K562 (cell line): ENCODE data around the gene RNF166. TPM values are rescaled to one million over a fixed set of nuclear protein-coding genes. Genes with fewer than 3 reads are reported as not detected.

ENCODE experiments used
- ATAC-seq: fragments of 200-7000 bp; cut with Tn5 transposase; 3 replicates; pipeline ENCODE4 v1.9.1; 2020; ENCODE audit warnings: moderate library complexity
- BruUV-seq: library from RNA; stranded (reverse); fragments of 400-500 nt; replicated peaks from 2 replicates; lab custom pipeline; 2021; lab: Mats Ljungman, UMichigan
- CTCF ChIA-PET: fragments of 300-600 bp; formaldehyde crosslinking; extraction: SDS; loops from one replicate; lab custom pipeline; 2021; ENCODE audit warnings: low intra/inter-chr PET ratio; lab: Yijun Ruan, JAX
- POLR2A ChIA-PET: fragments of 300-600, 350-650 bp; sonication (Branson Sonifier 250); formaldehyde crosslinking; extraction: SDS; loops from one replicate; lab custom pipeline; 2021; ENCODE audit warnings: antibody characterized with exemption, inconsistent platforms; lab: Yijun Ruan, JAX
- DNase-seq, 4 experiments: peaks; one replicate each; pipeline versions ENCODE4 v3.0.0 to v3.0.0-alpha.2; 2011 to 2018; ENCODE audit warnings: low spot score in 3 of 4, mixed read lengths in 3 of 4; ENCODE audit errors: extremely low read depth in 1 of 4
- FAIRE-seq: peaks from 2 replicates; lab custom pipeline; 2011; peaks lifted over from hg19 to GRCh38; lab: Jason Lieb, UNC
- H2AFZ ChIP-seq: 2 replicates; pipeline ENCODE4 v1.6.0; 2011; ENCODE audit warnings: low read depth, low read length, control low read depth, inconsistent platforms
- H3K27ac ChIP-seq: fragments of 200-600 bp; 3 replicates; pipeline ENCODE4 v1.8.0; 2011; ENCODE audit warnings: low read depth, mild to moderate bottlenecking, control low read depth, inconsistent platforms, low read length, moderate library complexity, mixed read lengths; ENCODE audit errors: extremely low read depth
- H3K27me3 ChIP-seq, 2 experiments: fragments of 300-600 bp in 1 of 2; 2 replicates in 1 of 2; 3 replicates in 1 of 2; pipeline versions ENCODE4 v1.6.0 to v1.8.0; 2011; ENCODE audit warnings: inconsistent platforms in 2 of 2, low read length in 2 of 2, mild to moderate bottlenecking in 1 of 2, mixed read lengths in 1 of 2, moderate library complexity in 1 of 2; ENCODE audit not compliant: control insufficient read depth in 2 of 2, insufficient read depth in 2 of 2
- H3K36me3 ChIP-seq: fragments of 300-600 bp; 3 replicates; pipeline ENCODE4 v1.8.0; 2011; ENCODE audit warnings: mild to moderate bottlenecking, low read length, inconsistent platforms; ENCODE audit not compliant: control insufficient read depth, insufficient read depth
- H3K4me1 ChIP-seq, 2 experiments: fragments of 200-600 bp in 1 of 2; replicated peaks in 1 of 2; 2 replicates in 1 of 2; 3 replicates in 1 of 2; pipeline versions ENCODE4 v1.5.1 to v1.8.0; 2011; ENCODE audit warnings: inconsistent platforms in 2 of 2, low read length in 2 of 2, mild to moderate bottlenecking in 1 of 2, mixed read lengths in 1 of 2, moderate library complexity in 1 of 2; ENCODE audit not compliant: control insufficient read depth in 2 of 2, insufficient read depth in 2 of 2
- H3K4me2 ChIP-seq: 2 replicates; pipeline ENCODE4 v1.6.1; 2011; ENCODE audit warnings: low read length, control low read depth, inconsistent platforms, mixed read lengths; ENCODE audit not compliant: insufficient read depth
- H3K4me3 ChIP-seq: fragments of 200-600 bp; sonication (generic), shearing (Covaris generic); 2 replicates; pipeline ENCODE4 v1.5.1; 2016; ENCODE audit warnings: control low read depth, inconsistent platforms
- H3K79me2 ChIP-seq: fragments of 200-600 bp; 3 replicates; pipeline ENCODE4 v1.8.0; 2011; ENCODE audit warnings: low read length, inconsistent platforms; ENCODE audit not compliant: control insufficient read depth, insufficient read depth
- H3K9ac ChIP-seq, 2 experiments: 2 replicates each; pipeline versions ENCODE4 v1.6.0 to v1.6.1; 2011; ENCODE audit warnings: low read depth in 2 of 2, low read length in 2 of 2, control low read depth in 1 of 2, inconsistent platforms in 1 of 2, mild to moderate bottlenecking in 1 of 2, mixed read lengths in 1 of 2; ENCODE audit not compliant: insufficient read depth in 1 of 2
- H3K9me1 ChIP-seq: one replicate; pipeline ENCODE4 v1.6.0; 2011; ENCODE audit warnings: inconsistent platforms, mild to moderate bottlenecking, low read length, moderate library complexity; ENCODE audit not compliant: control insufficient read depth, insufficient read depth
- H3K9me3 ChIP-seq: replicated peaks from 2 replicates; pipeline ENCODE4 v1.5.1; 2011; ENCODE audit warnings: low read depth, low read length, inconsistent platforms; ENCODE audit not compliant: control insufficient read depth, insufficient read depth
- H4K20me1 ChIP-seq: replicated peaks from 2 replicates; pipeline ENCODE4 v1.6.1; 2011; ENCODE audit warnings: low read length, inconsistent platforms, mixed read lengths; ENCODE audit not compliant: control insufficient read depth, insufficient read depth
- CTCFL ChIP-seq: IDR thresholded peaks from 2 replicates; pipeline ENCODE4 v1.6.1; 2011; ENCODE audit warnings: borderline replicate concordance, low read depth, mild to moderate bottlenecking, moderate library complexity, low read length; ENCODE audit not compliant: insufficient read depth, poor library complexity, severe bottlenecking
- PHF21A ChIP-seq: fragments of 450-650 bp; IDR thresholded peaks from 2 replicates; pipeline ENCODE4 v1.6.1; 2017; ENCODE audit warnings: low read depth, borderline replicate concordance
- POLR2A ChIP-seq: fragments of 450-650 bp; conservative IDR thresholded peaks from 2 replicates; pipeline ENCODE4 v1.6.1; 2016
- POLR2G ChIP-seq: fragments of 200-400 bp; formaldehyde crosslinking; IDR thresholded peaks from 2 replicates; pipeline ENCODE4 v1.6.1; 2017; ENCODE audit warnings: low read depth, mild to moderate bottlenecking, antibody characterized with exemption, low read length, moderate library complexity
- RBM22 ChIP-seq: fragments of 200-400 bp; formaldehyde crosslinking; IDR thresholded peaks from 2 replicates; pipeline ENCODE4 v1.6.1; 2018; ENCODE audit warnings: low read length, low read depth; ENCODE audit not compliant: poor library complexity, severe bottlenecking
- RBM39 ChIP-seq: fragments of 200-400 bp; formaldehyde crosslinking; optimal IDR thresholded peaks from 2 replicates; pipeline ENCODE3; 2018; ENCODE audit warnings: low read depth, low read length
- SREBF2 ChIP-seq: sonication (generic); formaldehyde crosslinking; IDR thresholded peaks from 2 replicates; pipeline ENCODE4 v1.4.0; 2020; ENCODE audit warnings: mild to moderate bottlenecking, missing genetic modification reagents
- ZBTB26 ChIP-seq: fragments of 450-650 bp; formaldehyde crosslinking; IDR thresholded peaks from 2 replicates; pipeline ENCODE4 v1.4.0; 2022; ENCODE audit warnings: missing genetic modification characterization
- WGBS: fragments of 100-300 bp; shearing (Covaris generic); methylation state at CpG from one replicate; pipeline ENCODE4 v1.1.6; 2016; ENCODE audit warnings: low coverage, mixed read lengths; ENCODE audit not compliant: insufficient coverage; ENCODE audit errors: missing lambda C conversion rate; 5-methylcytosine and 5-hydroxymethylcytosine counted together
- in situ Hi-C: fragments of 300-500 bp; cut with MboI; formaldehyde crosslinking; loops from 4 replicates; pipeline ENCODE4 v1.15.0; 2018; ENCODE audit warnings: inconsistent platforms, mixed read lengths
- intact Hi-C: fragments of 100-400 bp; cut with micrococcal nuclease; formaldehyde crosslinking; loops from 2 replicates; pipeline ENCODE4 v1.14.2; 2022
- polyA plus RNA-seq, 8 experiments: library from polyadenylated mRNA; depleted of rRNA in 4 of 8; stranded (reverse) in 5 of 8; unstranded in 3 of 8; fragments of >200 nt; fragmentation: Nextera tagmentation in 2 of 8; fragmentation: Illumina TruSeq in 1 of 8; extraction: Ambion mirVana in 2 of 8; extraction: Trizol in 1 of 8; gene quantifications; 2 replicates each; pipeline versions ENCODE4 v1.2.1 to v1.2.3, GENCODE V29; 2011 to 2014; ENCODE audit warnings: inconsistent platforms in 1 of 8, missing spikeins in 1 of 8
- total RNA-seq, 7 experiments: library from RNA; depleted of rRNA in 6 of 7; stranded (reverse); fragments of >200 nt in 6 of 7; fragmentation: Illumina TruSeq in 2 of 7; extraction: Trizol in 2 of 7; gene quantifications; 2 replicates each; pipeline versions ENCODE4 v1.2.1 to v1.2.3, GENCODE V29; 2011 to 2021; ENCODE audit warnings: low replicate concordance in 1 of 7
- TF ChIP-seq, protein P1 (sequence below): fragments of 450-650 bp; IDR thresholded peaks from 2 replicates; pipeline ENCODE4 v1.6.1; 2016; ENCODE audit warnings: low read depth

RNF166 gene
- total and polyA plus RNA-seq, 9 of the 15 experiments (the other 6 are each of a cell fraction or from before 2014, with no cell fraction given) = 0.56 to 60.3 (median 19.5) TPM

DNA sequence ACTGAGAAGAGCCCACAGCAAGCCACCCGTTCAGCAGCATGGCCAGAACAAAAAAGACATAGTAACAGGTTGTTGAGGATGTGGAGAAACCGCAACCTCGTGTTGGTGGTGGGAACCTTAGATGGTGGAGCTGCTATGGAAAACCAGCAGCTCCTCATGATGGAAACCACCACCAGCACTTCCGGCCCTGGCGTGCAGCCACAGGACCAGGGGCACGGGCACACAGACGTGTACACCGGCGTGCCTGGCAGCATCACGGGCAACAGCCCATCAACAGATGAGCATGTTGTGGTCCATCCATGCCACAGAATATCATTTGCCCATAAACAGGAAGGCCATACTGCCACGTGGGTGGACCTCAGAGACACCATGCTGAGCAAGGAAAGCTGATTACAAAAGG is 12.0 kb upstream of the RNF166 start:
- Histone ChIP-seq H3K9ac (no peak overlapping the region), H3K4me1 (peaks cover 0 to 62% of the 10 kb centered on the region in 2 experiments; a peak in 1 of 5 replicates), H3K4me3 (no peak overlapping the region), H3K9me1 (peaks cover 3% of the 10 kb centered on the region), H3K4me2 (no peak overlapping the region), H4K20me1 (peaks cover 6% of the 10 kb centered on the region; the same call in 1 of the 2 replicates), H3K79me2 (no peaks in the 10 kb centered on the region; the same call in 2 of the 3 replicates), H3K9me3 (0 out of 2 replicates have a peak, but pooled peaks cover 2% of the 10 kb centered on the region), H3K27me3 (no peaks in the 10 kb centered on the region; a peak in 1 of 5 replicates), H3K36me3 (peaks cover 100% of the 10 kb centered on the region), H3K27ac (no peak overlapping the region), H2AFZ (no peak overlapping the region)
- FAIRE-seq (peak; percentile 57), ATAC-seq (no peak), DNase-seq (no peak)
- no TSS peak for BruUV-seq
- in situ Hi-C loops (no loop called here), intact Hi-C loops (no loop called here)
- ChIA-PET POLR2A (interaction anchor here (1.3 kb wide), 1 partner anchor 19 kb away, joined by 3 read pairs; no protein-coding TSS in a partner anchor), CTCF (no interaction called here)
- 89% methylated on average over 11 of the region's 11 CpGs for WGBS
- TF ChIP-seq RBM22 (peak; percentile 90), POLR2G (peak; percentile 65), CTCFL (no peak), RBM39 (no peak), ZBTB26 (CRISPR knock-in tag) (no peak), SREBF2 (CRISPR knock-in tag) (no peak), POLR2A (0 out of 2 replicates have a peak, but pooled peaks have one; percentile 50), PHF21A (no peak)
- TF ChIP-seq, protein P1, sequence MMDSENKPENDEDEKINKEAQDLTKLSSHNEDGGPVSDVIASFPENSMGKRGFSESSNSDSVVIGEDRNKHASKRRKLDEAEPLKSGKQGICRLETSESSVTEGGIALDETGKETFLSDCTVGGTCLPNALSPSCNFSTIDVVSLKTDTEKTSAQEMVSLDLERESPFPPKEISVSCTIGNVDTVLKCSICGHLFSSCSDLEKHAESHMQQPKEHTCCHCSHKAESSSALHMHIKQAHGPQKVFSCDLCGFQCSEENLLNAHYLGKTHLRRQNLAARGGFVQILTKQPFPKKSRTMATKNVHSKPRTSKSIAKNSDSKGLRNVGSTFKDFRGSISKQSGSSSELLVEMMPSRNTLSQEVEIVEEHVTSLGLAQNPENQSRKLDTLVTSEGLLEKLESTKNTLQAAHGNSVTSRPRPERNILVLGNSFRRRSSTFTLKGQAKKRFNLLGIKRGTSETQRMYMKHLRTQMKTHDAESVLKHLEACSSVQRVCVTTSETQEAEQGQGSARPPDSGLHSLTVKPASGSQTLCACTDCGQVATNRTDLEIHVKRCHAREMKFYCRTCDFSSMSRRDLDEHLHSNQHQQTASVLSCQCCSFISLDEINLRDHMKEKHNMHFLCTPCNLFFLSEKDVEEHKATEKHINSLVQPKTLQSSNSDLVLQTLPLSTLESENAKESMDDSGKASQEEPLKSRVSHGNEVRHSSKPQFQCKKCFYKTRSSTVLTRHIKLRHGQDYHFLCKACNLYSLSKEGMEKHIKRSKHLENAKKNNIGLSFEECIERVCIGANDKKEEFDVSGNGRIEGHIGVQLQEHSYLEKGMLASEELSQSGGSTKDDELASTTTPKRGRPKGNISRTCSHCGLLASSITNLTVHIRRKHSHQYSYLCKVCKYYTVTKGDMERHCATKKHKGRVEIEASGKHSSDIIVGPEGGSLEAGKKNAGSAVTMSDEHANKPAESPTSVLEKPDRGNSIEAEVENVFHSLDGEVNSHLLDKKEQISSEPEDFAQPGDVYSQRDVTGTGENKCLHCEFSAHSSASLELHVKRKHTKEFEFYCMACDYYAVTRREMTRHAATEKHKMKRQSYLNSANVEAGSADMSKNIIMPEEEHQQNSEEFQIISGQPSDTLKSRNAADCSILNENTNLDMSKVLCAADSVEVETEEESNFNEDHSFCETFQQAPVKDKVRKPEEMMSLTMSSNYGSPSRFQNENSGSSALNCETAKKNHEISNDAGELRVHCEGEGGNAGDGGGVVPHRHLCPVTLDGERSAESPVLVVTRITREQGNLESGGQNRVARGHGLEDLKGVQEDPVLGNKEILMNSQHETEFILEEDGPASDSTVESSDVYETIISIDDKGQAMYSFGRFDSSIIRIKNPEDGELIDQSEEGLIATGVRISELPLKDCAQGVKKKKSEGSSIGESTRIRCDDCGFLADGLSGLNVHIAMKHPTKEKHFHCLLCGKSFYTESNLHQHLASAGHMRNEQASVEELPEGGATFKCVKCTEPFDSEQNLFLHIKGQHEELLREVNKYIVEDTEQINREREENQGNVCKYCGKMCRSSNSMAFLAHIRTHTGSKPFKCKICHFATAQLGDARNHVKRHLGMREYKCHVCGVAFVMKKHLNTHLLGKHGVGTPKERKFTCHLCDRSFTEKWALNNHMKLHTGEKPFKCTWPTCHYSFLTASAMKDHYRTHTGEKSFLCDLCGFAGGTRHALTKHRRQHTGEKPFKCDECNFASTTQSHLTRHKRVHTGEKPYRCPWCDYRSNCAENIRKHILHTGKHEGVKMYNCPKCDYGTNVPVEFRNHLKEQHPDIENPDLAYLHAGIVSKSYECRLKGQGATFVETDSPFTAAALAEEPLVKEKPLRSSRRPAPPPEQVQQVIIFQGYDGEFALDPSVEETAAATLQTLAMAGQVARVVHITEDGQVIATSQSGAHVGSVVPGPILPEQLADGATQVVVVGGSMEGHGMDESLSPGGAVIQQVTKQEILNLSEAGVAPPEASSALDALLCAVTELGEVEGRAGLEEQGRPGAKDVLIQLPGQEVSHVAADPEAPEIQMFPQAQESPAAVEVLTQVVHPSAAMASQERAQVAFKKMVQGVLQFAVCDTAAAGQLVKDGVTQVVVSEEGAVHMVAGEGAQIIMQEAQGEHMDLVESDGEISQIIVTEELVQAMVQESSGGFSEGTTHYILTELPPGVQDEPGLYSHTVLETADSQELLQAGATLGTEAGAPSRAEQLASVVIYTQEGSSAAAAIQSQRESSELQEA = no peak
